ENCODE measurements around the gene UBE2G1.

UBE2G1 gene

DNA sequence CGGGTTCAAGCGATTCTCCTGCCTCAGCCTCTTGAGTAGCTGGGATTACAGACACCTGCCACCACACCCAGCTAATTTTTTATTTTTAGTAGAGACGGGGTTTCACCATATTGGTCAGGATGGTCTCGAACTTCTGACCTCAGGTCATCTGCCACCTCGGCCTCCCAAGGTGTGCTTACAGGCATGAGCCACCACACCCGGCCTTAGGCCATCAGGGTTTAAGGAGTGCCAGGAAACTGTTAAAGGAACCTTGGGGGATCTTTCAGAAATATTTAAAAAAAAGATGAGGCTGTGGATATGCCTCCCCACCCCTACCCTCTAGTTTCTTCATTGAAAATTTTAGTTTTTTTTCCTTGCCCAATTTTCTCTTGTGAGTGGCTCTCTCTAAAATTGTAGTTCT is 31.4 kb upstream of the UBE2G1 start:
- Histone ChIP-seq H3K27me3 (ENCODE audit: insufficient read depth, poor library complexity, severe bottlenecking) (no peaks in the 10 kb centered on the region), H3K36me3 (ENCODE audit: low read depth) (no peaks in the 10 kb centered on the region), H3K4me3 (ENCODE audit: severe bottlenecking) (no peak overlapping the region), H3K9me3 (ENCODE audit: severe bottlenecking) (no peaks in the 10 kb centered on the region), H3K27ac (ENCODE audit: poor library complexity, severe bottlenecking) (no peak overlapping the region), H3K4me1 (ENCODE audit: insufficient read depth, poor library complexity, severe bottlenecking) (peaks cover 24% of the 10 kb centered on the region)
- ATAC-seq (ENCODE audit: low read depth): no peak
- TF ChIP-seq CTCF (IDR thresholded peaks at IDR 0.05; ENCODE audit: poor library complexity, severe bottlenecking): no peak
- no peak for DNase-seq (ENCODE audit: low spot score)

DNA sequence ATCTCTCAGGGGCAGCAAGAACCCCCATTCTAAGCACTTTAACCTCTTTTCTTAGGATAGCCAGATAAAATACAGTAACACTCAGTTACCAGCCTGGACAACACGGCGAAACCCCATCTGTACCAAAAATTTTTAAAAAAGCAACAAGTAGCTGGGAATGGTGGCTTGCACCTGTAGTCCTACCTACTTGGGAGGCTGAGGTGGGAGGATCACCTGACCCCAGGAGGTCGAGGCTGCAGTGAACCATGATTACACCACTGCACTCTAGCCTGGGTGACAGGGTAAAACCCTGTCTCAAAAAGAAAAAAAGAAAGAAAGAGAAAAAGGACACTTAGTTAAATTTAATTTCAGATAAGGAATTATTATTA is 28.6 kb upstream of the UBE2G1 start:
- H3K4me1 ChIP-seq (ENCODE audit: insufficient read depth, poor library complexity, severe bottlenecking): peaks cover 31% of the 10 kb centered on the region
- H3K9me3 ChIP-seq (ENCODE audit: severe bottlenecking): no peaks in the 10 kb centered on the region
- DNase-seq (ENCODE audit: low spot score): no peak
- H3K4me3 ChIP-seq (ENCODE audit: severe bottlenecking): no peak overlapping the region
- ATAC-seq (ENCODE audit: low read depth): no peak
- H3K36me3 ChIP-seq (ENCODE audit: low read depth): no peaks in the 10 kb centered on the region
- TF ChIP-seq CTCF (IDR thresholded peaks at IDR 0.05; ENCODE audit: poor library complexity, severe bottlenecking): no peak
- H3K27me3 ChIP-seq (ENCODE audit: insufficient read depth, poor library complexity, severe bottlenecking): no peaks in the 10 kb centered on the region
- H3K27ac ChIP-seq (ENCODE audit: poor library complexity, severe bottlenecking): peak overlapping the region; percentile 77

DNA sequence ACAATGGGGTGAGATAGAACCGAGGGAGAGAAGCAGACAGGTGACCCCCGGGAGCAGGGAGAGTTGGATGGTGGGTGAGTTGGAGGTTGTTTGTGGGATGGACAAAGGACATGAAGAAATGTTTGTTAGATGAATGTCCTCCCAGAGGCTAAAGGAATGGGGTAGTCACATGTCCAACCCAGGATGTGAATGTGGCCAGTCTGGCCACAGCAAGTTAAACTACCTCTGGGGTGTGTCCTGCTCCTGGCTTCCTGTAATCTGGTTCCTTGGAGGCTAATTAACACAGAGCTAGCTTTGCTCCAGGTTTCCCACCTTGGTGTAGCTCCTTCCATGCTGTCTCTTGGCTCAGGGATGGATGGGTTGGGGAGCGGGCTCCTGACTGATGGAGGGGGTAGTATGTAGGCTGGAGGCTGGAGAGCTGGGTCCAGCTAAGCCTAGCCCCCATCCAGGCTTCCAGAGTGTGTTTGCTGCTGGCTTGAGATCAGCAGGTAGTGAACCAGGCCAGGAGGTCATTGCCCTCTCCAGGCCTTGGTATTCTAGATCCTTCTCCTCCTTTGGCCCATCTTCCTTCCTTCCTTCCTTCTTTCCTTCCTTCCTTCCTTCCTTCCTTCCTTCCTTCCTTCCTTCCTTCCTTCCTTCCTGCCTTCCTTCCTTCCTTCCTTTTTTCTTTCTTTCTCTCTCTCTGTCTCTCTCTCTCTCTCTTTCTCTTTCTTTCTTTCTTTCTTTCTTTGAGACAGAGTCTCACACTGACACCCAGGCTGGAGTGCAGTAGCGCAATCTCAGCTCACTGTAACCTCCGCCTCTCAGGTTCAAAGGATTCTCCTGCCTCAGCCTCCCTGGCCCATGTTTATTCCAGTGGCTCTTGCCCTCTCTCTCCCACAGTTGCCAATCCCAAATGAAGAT is 28.0 kb upstream of the UBE2G1 start:
- Histone ChIP-seq H3K36me3 (ENCODE audit: low read depth) (no peaks in the 10 kb centered on the region), H3K27me3 (ENCODE audit: insufficient read depth, poor library complexity, severe bottlenecking) (no peaks in the 10 kb centered on the region), H3K4me3 (ENCODE audit: severe bottlenecking) (no peak overlapping the region), H3K4me1 (ENCODE audit: insufficient read depth, poor library complexity, severe bottlenecking) (peaks cover 31% of the 10 kb centered on the region), H3K9me3 (ENCODE audit: severe bottlenecking) (no peaks in the 10 kb centered on the region), H3K27ac (ENCODE audit: poor library complexity, severe bottlenecking) (peak overlapping the region; percentile 77)
- DNase-seq (ENCODE audit: low spot score) (no peak), ATAC-seq (ENCODE audit: low read depth) (peak; percentile 91)
- no peak for TF ChIP-seq CTCF (IDR thresholded peaks at IDR 0.05; ENCODE audit: poor library complexity, severe bottlenecking)

DNA sequence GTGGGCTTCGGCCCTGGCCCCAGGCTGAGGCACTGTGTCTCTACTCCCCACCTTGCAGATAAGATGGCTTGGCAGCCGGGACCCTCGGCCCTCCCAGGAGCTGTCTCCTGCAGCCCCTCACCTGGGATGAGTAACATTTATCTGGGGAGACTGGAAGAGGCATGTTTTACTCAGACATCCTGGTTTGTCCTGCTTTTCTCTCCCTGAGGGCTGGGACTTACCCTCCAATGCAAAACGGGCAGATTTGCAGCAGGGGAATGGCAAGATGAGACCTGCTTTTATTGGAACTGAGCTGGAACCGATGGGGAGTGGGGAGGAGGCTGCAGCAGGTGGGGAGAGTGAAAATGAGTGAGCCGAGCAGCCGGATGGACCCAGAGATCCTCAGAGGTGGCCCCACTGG is 27.3 kb upstream of the UBE2G1 start:
- peaks cover 31% of the 10 kb centered on the region for H3K4me1 ChIP-seq (ENCODE audit: insufficient read depth, poor library complexity, severe bottlenecking)
- H3K9me3 ChIP-seq (ENCODE audit: severe bottlenecking): no peaks in the 10 kb centered on the region
- peak; percentile 79 for ATAC-seq (ENCODE audit: low read depth)
- TF ChIP-seq CTCF (IDR thresholded peaks at IDR 0.05; ENCODE audit: poor library complexity, severe bottlenecking): no peak
- H3K27ac ChIP-seq (ENCODE audit: poor library complexity, severe bottlenecking): peak overlapping the region; percentile 77
- no peak overlapping the region for H3K4me3 ChIP-seq (ENCODE audit: severe bottlenecking)
- H3K36me3 ChIP-seq (ENCODE audit: low read depth): no peaks in the 10 kb centered on the region
- DNase-seq (ENCODE audit: low spot score): no peak
- H3K27me3 ChIP-seq (ENCODE audit: insufficient read depth, poor library complexity, severe bottlenecking): no peaks in the 10 kb centered on the region

- H3K4me1 ChIP-seq (ENCODE audit: insufficient read depth, poor library complexity, severe bottlenecking): peaks cover 19% of the 10 kb centered on the region
- no peaks in the 10 kb centered on the region for H3K27me3 ChIP-seq (ENCODE audit: insufficient read depth, poor library complexity, severe bottlenecking)
- no peaks in the 10 kb centered on the region for H3K9me3 ChIP-seq (ENCODE audit: severe bottlenecking)
- H3K27ac ChIP-seq (ENCODE audit: poor library complexity, severe bottlenecking): no peak overlapping the region
- ATAC-seq (ENCODE audit: low read depth) (peak; percentile 62), DNase-seq (ENCODE audit: low spot score) (no peak)
- TF ChIP-seq CTCF (IDR thresholded peaks at IDR 0.05; ENCODE audit: poor library complexity, severe bottlenecking): no peak
- H3K36me3 ChIP-seq (ENCODE audit: low read depth): no peaks in the 10 kb centered on the region
- H3K4me3 ChIP-seq (ENCODE audit: severe bottlenecking): no peak overlapping the region
These were observed 22.6 kb upstream of the UBE2G1 start for GRCh38 chr17:4389079-4389478.

All from RWPE2 (cell line).